Endothelial cell (in vitro differentiated cells): ENCODE data around the gene ADTRP. TPM values are rescaled to one million over a fixed set of nuclear protein-coding genes. Genes with fewer than 3 reads are reported as not detected.

ENCODE experiments used
- DNase-seq: peaks from one replicate; pipeline ENCODE4 v3.0.0; 2021; ENCODE audit warnings: low spot score
- H3K27ac Mint-ChIP-seq: one replicate; pipeline ENCODE4 v1.8.0; 2021; ENCODE audit warnings: mixed read lengths, inconsistent platforms; ENCODE audit not compliant: unreplicated experiment
- H3K27me3 Mint-ChIP-seq: one replicate; pipeline ENCODE4 v1.8.0; 2021; ENCODE audit warnings: mild to moderate bottlenecking, moderate library complexity, mixed read lengths, inconsistent platforms; ENCODE audit not compliant: unreplicated experiment
- H3K36me3 Mint-ChIP-seq: one replicate; pipeline ENCODE4 v1.8.0; 2021; ENCODE audit warnings: mild to moderate bottlenecking, low read depth, mixed read lengths, inconsistent platforms; ENCODE audit not compliant: unreplicated experiment
- H3K4me1 Mint-ChIP-seq: one replicate; pipeline ENCODE4 v1.8.0; 2021; ENCODE audit warnings: mild to moderate bottlenecking, mixed read lengths, inconsistent platforms; ENCODE audit not compliant: unreplicated experiment
- H3K4me3 Mint-ChIP-seq: one replicate; pipeline ENCODE4 v1.8.0; 2021; ENCODE audit warnings: mild to moderate bottlenecking, mixed read lengths, inconsistent platforms; ENCODE audit not compliant: unreplicated experiment
- H3K9me3 Mint-ChIP-seq: one replicate; pipeline ENCODE4 v1.8.0; 2021; ENCODE audit warnings: mixed read lengths, inconsistent platforms; ENCODE audit not compliant: unreplicated experiment
- total RNA-seq: library from RNA; stranded (reverse); fragmentation: NEBNext Ultra II Directional; extraction: Animal tissue kit (Norgen Biotek cat#: 25700); gene quantifications from one replicate; pipeline ENCODE4 v1.2.1, GENCODE V29; 2021; ENCODE audit not compliant: unreplicated experiment
- TF ChIP-seq, protein P1 (sequence below): fragments of 200-600 bp; sonication (generic); IDR thresholded peaks from one replicate; pipeline ENCODE4 v1.5.0; 2021; ENCODE audit warnings: antibody characterized with exemption; ENCODE audit not compliant: unreplicated experiment

The ADTRP gene
- total RNA-seq, 1 donor from 2014 or later, result not detected

DNA sequence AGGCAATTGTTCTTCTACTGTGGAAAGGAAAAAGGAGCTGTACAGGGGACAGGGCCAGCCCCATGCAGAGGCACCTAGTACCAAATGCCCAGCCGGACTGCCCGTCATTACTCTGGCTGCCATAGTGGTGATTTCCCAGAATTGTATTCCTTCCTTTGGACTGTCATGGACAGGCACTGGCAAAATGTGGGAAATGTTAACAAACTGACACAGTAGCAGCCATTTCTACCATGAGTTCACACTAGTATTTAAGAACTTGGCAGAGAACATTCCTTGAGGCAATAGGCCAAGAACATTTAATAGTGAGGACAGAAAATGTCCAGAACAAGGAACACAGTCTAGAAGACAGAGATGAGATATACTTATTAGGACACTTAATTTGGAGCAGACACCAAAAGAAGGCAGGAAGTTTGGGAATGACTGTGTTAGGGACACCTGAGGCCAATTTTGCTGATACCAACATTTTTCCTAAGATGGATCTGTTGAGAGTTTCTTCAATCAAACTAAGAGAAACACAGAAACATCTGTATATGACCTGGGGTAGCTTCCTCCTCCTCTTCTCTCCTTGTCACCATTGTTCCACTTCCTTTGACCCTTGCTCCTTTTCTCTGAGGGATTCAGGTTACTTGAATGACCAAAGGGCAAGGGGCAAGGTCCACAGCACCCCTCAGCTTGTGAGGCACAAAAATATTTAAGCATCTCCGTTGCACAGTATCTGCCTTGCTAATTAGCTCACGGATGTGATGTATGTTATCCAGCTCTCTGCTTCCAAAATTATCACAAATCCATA is 14.9 kb downstream of the ADTRP start:
- no peaks in the 10 kb centered on the region for H3K36me3 Mint-ChIP-seq
- TF ChIP-seq, protein P1, sequence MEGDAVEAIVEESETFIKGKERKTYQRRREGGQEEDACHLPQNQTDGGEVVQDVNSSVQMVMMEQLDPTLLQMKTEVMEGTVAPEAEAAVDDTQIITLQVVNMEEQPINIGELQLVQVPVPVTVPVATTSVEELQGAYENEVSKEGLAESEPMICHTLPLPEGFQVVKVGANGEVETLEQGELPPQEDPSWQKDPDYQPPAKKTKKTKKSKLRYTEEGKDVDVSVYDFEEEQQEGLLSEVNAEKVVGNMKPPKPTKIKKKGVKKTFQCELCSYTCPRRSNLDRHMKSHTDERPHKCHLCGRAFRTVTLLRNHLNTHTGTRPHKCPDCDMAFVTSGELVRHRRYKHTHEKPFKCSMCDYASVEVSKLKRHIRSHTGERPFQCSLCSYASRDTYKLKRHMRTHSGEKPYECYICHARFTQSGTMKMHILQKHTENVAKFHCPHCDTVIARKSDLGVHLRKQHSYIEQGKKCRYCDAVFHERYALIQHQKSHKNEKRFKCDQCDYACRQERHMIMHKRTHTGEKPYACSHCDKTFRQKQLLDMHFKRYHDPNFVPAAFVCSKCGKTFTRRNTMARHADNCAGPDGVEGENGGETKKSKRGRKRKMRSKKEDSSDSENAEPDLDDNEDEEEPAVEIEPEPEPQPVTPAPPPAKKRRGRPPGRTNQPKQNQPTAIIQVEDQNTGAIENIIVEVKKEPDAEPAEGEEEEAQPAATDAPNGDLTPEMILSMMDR, result no peak
- peaks cover 12% of the 10 kb centered on the region for H3K4me1 Mint-ChIP-seq
- H3K27ac Mint-ChIP-seq, result no peak overlapping the region
- no peak for DNase-seq
- H3K4me3 Mint-ChIP-seq, result no peak overlapping the region
- no peaks in the 10 kb centered on the region for H3K27me3 Mint-ChIP-seq
- no peaks in the 10 kb centered on the region for H3K9me3 Mint-ChIP-seq

DNA sequence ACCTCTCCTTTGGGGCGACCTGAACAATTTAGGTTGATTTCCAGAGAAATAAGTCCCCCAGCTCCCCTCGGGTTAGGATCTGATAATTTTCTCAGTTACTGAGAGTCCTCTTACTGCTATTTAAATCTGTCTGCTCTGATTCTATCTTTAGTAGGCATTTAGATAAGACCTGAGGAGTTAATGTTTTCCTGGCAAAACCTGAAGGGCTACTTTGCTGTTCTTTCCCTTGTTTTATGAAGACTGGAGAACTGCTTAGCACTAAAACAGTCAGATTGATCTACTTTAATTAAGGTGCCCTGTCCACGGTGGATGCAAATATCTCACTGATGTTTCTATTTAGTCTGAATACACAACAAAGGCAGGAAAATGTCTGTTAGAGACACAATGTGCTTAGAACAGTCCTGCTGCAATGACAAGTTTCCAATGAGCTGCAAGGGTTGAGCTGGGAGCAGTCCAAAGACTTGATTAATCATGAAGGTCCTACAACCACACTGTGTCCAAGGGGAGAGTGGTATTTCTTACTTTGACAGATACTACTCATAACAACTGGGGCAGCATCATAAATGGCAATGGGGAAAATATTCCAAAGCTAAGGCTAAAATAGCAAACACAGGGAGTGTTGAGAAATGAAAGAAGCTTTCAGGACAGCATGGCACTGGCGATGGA is 15.7 kb downstream of the ADTRP start:
- no peaks in the 10 kb centered on the region for H3K27me3 Mint-ChIP-seq
- no peaks in the 10 kb centered on the region for H3K9me3 Mint-ChIP-seq
- no peak for DNase-seq
- H3K27ac Mint-ChIP-seq, result no peak overlapping the region
- H3K4me1 Mint-ChIP-seq, result peaks cover 12% of the 10 kb centered on the region
- no peaks in the 10 kb centered on the region for H3K36me3 Mint-ChIP-seq
- TF ChIP-seq, protein P1, result no peak
- H3K4me3 Mint-ChIP-seq, result no peak overlapping the region

DNA sequence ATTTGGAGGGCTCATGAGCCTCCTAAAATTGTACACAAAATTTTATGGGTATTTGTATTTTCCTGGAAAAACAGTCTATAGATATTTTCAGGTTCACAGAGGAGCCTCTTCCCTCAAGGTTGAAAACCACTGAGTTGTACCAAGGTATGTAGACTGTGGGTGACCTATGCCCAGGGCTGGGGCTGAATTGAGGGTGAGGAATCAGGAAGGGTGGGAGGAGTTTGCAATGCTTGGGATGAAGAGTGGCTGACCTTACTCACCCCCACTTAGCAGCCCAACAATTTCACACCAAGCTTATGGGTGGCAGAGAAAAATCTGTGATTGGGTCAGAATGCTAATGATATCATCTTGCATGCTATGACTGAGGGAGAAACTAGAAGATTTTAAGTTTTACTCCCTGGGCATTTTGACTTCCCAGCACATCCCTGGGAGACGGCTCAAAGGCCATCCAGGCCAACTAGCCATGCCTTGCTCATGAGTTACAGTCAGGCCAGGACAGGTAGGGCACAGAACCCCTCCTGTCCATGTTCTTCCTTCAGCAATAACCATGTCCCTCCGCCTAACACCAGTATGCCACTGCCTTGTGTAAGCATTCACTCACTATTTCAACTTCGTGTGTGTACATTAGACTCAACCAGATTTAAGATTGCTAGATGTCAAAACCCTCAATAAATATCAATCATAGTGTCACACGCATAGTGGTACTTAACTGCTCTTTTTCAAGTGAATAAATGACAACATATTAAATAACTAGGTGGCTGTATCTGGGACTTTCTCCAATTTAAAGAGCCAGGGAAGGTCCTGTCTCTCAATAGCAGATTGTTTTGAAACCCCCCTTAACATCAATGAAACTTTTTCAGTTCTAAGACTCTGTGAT is 16.6 kb downstream of the ADTRP start:
- no peak overlapping the region for H3K27ac Mint-ChIP-seq

DNA sequence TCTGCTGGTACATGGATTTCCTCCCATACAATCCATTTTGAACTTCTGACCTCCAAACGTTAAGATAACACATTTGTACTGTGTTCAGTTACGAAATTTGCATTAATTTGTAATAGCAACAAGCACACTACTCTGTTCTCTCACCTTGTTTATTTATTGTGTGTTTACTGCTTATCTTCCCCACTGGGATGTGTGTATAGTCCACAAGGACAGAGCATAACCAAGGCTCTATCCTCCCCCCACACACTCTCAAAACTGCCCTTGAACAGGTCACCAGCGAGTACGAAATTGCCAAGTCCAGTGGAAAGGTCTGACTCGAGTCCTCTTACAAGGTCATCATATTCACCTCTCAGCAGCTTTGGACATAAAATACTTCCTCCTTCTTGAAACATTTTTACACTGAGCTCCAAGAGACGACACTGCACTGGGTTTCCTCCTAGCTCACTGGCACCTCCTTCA is 18.6 kb downstream of the ADTRP start:
- Mint-ChIP-seq H3K27ac (no peak overlapping the region), H3K4me1 (peaks cover 12% of the 10 kb centered on the region), H3K27me3 (no peaks in the 10 kb centered on the region), H3K9me3 (no peaks in the 10 kb centered on the region), H3K4me3 (no peak overlapping the region), H3K36me3 (no peaks in the 10 kb centered on the region)
- TF ChIP-seq, protein P1, result no peak
- DNase-seq, result no peak

More for the DNA sequence above, 16.6 kb downstream of the ADTRP start:
- Mint-ChIP-seq H3K27me3 (no peaks in the 10 kb centered on the region), H3K36me3 (no peaks in the 10 kb centered on the region), H3K4me3 (no peak overlapping the region), H3K9me3 (no peaks in the 10 kb centered on the region), H3K4me1 (peaks cover 12% of the 10 kb centered on the region)
- TF ChIP-seq, protein P1, result no peak
- no peak for DNase-seq
